Caco-2 (cell line): ENCODE data around the gene HAUS3. TPM values are rescaled to one million over a fixed set of nuclear protein-coding genes. Genes with fewer than 3 reads are reported as not detected.

ENCODE experiments used
- BruUV-seq: library from RNA; stranded (reverse); fragments of 400-500 nt; replicated peaks from 2 replicates; lab custom pipeline; 2021; lab: Mats Ljungman, UMichigan
- CTCF ChIA-PET: fragments of 300-600 bp; sonication (Branson Sonifier 250); formaldehyde crosslinking; loops from one replicate; lab custom pipeline; 2022; ENCODE audit warnings: antibody characterized with exemption; lab: Charles Lee
- POLR2A ChIA-PET: fragments of 300-600 bp; sonication (Branson Sonifier 250); formaldehyde crosslinking; loops from one replicate; lab custom pipeline; 2022; ENCODE audit warnings: antibody characterized with exemption; lab: Charles Lee
- DNase-seq, 2 experiments: peaks; one replicate each; pipeline versions ENCODE4 v3.0.0 to v3.0.0-alpha.2; 2020 to 2022
- H3K27me3 ChIP-seq: replicated peaks from 2 replicates; pipeline ENCODE4 v1.6.0; 2011; ENCODE audit warnings: low read length; ENCODE audit not compliant: control insufficient read depth, insufficient read depth
- H3K36me3 ChIP-seq: 2 replicates; pipeline ENCODE4 v1.5.1; 2011; ENCODE audit warnings: low read length; ENCODE audit not compliant: control insufficient read depth, insufficient read depth
- H3K4me1 ChIP-seq: fragments of 250-450 bp; sonication (Bioruptor Pico); 2 replicates; pipeline ENCODE4 v1.5.1; 2020; ENCODE audit warnings: mild to moderate bottlenecking
- H3K4me3 ChIP-seq: 2 replicates; pipeline ENCODE4 v1.5.1; 2011; ENCODE audit warnings: low read depth, mild to moderate bottlenecking, control low read depth, low read length
- H3K9me3 ChIP-seq: fragments of 250-450 bp; sonication (Bioruptor Pico); 2 replicates; pipeline ENCODE4 v1.5.1; 2020; ENCODE audit warnings: mild to moderate bottlenecking, moderate library complexity
- H3K27ac Mint-ChIP-seq: one replicate; pipeline ENCODE4 v1.8.0; 2022; ENCODE audit warnings: mixed read lengths; ENCODE audit not compliant: unreplicated experiment
- H3K27me3 Mint-ChIP-seq: one replicate; pipeline ENCODE4 v1.8.0; 2022; ENCODE audit warnings: mixed read lengths; ENCODE audit not compliant: insufficient read depth, unreplicated experiment
- H3K36me3 Mint-ChIP-seq: one replicate; pipeline ENCODE4 v1.8.0; 2022; ENCODE audit warnings: mild to moderate bottlenecking, mixed read lengths; ENCODE audit not compliant: insufficient read depth, unreplicated experiment
- H3K4me1 Mint-ChIP-seq: one replicate; pipeline ENCODE4 v1.8.0; 2022; ENCODE audit warnings: low read depth, mixed read lengths; ENCODE audit not compliant: unreplicated experiment
- H3K4me3 Mint-ChIP-seq: one replicate; pipeline ENCODE4 v1.8.0; 2022; ENCODE audit warnings: mild to moderate bottlenecking, moderate library complexity, mixed read lengths; ENCODE audit not compliant: unreplicated experiment
- H3K9me3 Mint-ChIP-seq: one replicate; pipeline ENCODE4 v1.8.0; 2022; ENCODE audit warnings: mixed read lengths; ENCODE audit not compliant: unreplicated experiment
- intact Hi-C: fragments of 100-400 bp; cut with micrococcal nuclease; formaldehyde crosslinking; loops from one replicate; pipeline ENCODE4 v1.10.0; 2022; ENCODE audit not compliant: unreplicated experiment
- total RNA-seq: library from RNA; stranded (reverse); gene quantifications from 2 replicates; pipeline ENCODE4 v1.2.3, GENCODE V29; 2022
- TF ChIP-seq, protein P1 (sequence below), 2 experiments: fragments of 200-600 bp in 1 of 2; IDR thresholded peaks; 1 replicate in 1 of 2; 2 replicates in 1 of 2; pipeline versions ENCODE4 v1.5.1 to v1.8.0; 2011 to 2022; ENCODE audit warnings: antibody characterized with exemption in 1 of 2, control low read depth in 1 of 2, inconsistent platforms in 1 of 2, low read depth in 1 of 2, low read length in 1 of 2, mild to moderate bottlenecking in 1 of 2, moderate library complexity in 1 of 2; ENCODE audit not compliant: insufficient read depth in 1 of 2, severe bottlenecking in 1 of 2, unreplicated experiment in 1 of 2

Gene HAUS3
- total RNA-seq, 1 experiment from 2014 or later, result 17.9 TPM

DNA sequence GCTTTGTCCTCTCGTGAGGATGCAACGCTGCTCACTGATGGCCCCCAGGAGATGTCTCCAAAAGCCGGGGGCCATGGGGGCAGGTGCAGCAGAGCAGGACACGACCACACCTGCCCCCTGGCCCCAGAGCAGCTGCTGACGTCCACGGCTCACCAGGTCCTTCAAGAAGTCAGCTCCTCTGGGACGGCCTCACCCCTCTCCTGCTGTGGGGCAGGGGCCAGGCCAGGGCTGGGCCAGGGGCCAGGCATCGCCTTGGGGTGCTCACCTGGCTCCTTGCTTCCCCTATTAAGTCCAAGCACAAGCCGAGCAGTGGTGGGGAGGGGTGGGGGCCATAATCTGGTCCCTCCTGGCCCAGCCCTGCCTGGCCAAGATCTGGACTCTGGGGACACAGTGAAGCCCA lies 48.6 kb upstream of the HAUS3 start:
- intact Hi-C loops, result no loop called here
- no peak overlapping the region for H3K4me3 Mint-ChIP-seq
- H3K27me3 ChIP-seq, result no peaks in the 10 kb centered on the region
- ChIA-PET POLR2A (no interaction called here), CTCF (no interaction called here)
- no peaks in the 10 kb centered on the region for H3K4me1 ChIP-seq
- H3K4me1 Mint-ChIP-seq, result no peaks in the 10 kb centered on the region
- no peak overlapping the region for H3K27ac Mint-ChIP-seq
- TF ChIP-seq, protein P1, sequence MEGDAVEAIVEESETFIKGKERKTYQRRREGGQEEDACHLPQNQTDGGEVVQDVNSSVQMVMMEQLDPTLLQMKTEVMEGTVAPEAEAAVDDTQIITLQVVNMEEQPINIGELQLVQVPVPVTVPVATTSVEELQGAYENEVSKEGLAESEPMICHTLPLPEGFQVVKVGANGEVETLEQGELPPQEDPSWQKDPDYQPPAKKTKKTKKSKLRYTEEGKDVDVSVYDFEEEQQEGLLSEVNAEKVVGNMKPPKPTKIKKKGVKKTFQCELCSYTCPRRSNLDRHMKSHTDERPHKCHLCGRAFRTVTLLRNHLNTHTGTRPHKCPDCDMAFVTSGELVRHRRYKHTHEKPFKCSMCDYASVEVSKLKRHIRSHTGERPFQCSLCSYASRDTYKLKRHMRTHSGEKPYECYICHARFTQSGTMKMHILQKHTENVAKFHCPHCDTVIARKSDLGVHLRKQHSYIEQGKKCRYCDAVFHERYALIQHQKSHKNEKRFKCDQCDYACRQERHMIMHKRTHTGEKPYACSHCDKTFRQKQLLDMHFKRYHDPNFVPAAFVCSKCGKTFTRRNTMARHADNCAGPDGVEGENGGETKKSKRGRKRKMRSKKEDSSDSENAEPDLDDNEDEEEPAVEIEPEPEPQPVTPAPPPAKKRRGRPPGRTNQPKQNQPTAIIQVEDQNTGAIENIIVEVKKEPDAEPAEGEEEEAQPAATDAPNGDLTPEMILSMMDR (IDR thresholded peaks at IDR 0.05; ENCODE audit: insufficient read depth in 1 of 2, low read depth in 1 of 2, low read length in 1 of 2, severe bottlenecking in 1 of 2, unreplicated experiment in 1 of 2), result no peak
- DNase-seq, result no peak
- BruUV-seq, result no TSS peak
- H3K36me3 ChIP-seq, result no peaks in the 10 kb centered on the region
- no peaks in the 10 kb centered on the region for H3K36me3 Mint-ChIP-seq
- no peaks in the 10 kb centered on the region for H3K9me3 Mint-ChIP-seq
- no peaks in the 10 kb centered on the region for H3K27me3 Mint-ChIP-seq
- H3K4me3 ChIP-seq, result no peak overlapping the region
- no peaks in the 10 kb centered on the region for H3K9me3 ChIP-seq

DNA sequence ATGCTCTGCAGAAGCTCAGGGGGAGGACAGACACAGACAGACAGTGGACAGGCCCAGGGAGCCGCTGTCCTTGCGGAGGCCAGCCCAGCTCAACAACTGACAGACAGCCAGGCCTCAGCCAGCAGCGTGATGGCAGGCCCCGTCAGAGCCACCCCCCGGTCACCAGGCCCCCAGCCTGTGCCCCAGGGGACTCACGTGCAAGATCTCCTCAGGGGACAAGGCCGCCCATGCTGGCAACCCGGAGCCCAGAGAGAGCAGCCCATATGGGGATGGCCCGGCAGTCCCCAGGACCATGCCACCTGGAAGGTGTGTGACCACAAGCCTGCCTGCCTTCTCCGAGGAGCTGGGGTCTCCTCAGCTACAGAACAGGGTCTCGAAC lies 48.0 kb upstream of the HAUS3 start:
- Mint-ChIP-seq H3K36me3 (no peaks in the 10 kb centered on the region), H3K27ac (no peak overlapping the region), H3K4me1 (no peaks in the 10 kb centered on the region), H3K9me3 (no peaks in the 10 kb centered on the region), H3K27me3 (no peaks in the 10 kb centered on the region), H3K4me3 (no peak overlapping the region)
- Histone ChIP-seq H3K4me1 (no peaks in the 10 kb centered on the region), H3K36me3 (no peaks in the 10 kb centered on the region), H3K9me3 (no peaks in the 10 kb centered on the region), H3K4me3 (no peak overlapping the region), H3K27me3 (no peaks in the 10 kb centered on the region)
- no peak for DNase-seq
- TF ChIP-seq, protein P1 (IDR thresholded peaks at IDR 0.05; ENCODE audit: insufficient read depth in 1 of 2, low read depth in 1 of 2, low read length in 1 of 2, severe bottlenecking in 1 of 2, unreplicated experiment in 1 of 2), result no peak
- intact Hi-C loops, result no loop called here
- BruUV-seq, result no TSS peak
- ChIA-PET POLR2A (no interaction called here), CTCF (no interaction called here)

DNA sequence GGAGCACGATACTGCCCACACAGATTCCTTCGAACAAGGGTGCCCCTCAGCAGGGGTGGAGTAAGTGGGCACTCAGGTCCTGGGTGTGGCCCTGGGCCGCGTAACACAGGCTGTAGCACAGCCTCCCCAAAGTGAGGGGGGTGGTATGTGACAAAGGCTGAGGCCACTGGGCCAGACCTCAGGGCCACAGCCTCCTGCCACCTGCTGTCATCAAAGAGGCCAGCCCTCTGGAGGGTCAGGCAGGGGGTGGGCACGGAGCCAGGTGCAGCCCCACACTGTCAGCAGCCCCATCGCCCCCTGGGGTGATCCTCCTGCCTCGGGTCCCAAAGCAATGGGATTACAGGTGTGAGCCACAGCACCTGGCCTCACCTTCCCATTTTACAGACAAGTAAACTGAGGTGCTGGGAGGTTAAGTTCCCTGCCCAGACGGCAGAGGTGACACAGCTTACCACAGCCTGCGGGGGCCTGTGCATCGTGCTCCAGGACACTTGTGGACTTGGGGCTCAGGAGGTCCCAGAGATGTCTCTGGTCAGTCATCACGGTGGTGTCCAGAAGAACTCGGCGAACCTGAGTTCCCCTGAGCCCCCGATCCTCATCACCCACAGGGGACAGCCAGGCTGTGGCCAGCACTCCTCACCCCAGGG lies 47.5 kb upstream of the HAUS3 start:
- Mint-ChIP-seq H3K4me3 (no peak overlapping the region), H3K4me1 (no peaks in the 10 kb centered on the region), H3K36me3 (no peaks in the 10 kb centered on the region), H3K9me3 (no peaks in the 10 kb centered on the region), H3K27ac (no peak overlapping the region), H3K27me3 (no peaks in the 10 kb centered on the region)
- Histone ChIP-seq H3K27me3 (no peaks in the 10 kb centered on the region), H3K36me3 (no peaks in the 10 kb centered on the region), H3K4me3 (no peak overlapping the region), H3K4me1 (no peaks in the 10 kb centered on the region), H3K9me3 (no peaks in the 10 kb centered on the region)
- ChIA-PET POLR2A (no interaction called here), CTCF (no interaction called here)
- no TSS peak for BruUV-seq
- TF ChIP-seq, protein P1 (IDR thresholded peaks at IDR 0.05; ENCODE audit: insufficient read depth in 1 of 2, low read depth in 1 of 2, low read length in 1 of 2, severe bottlenecking in 1 of 2, unreplicated experiment in 1 of 2), result no peak
- intact Hi-C loops, result no loop called here
- no peak for DNase-seq
